ENCODE measurements around the gene GMDS. TPM values are rescaled to one million over a fixed set of nuclear protein-coding genes. Genes with fewer than 3 reads are reported as not detected.

Gene GMDS
- total RNA-seq, 1 experiment from 2014 or later = 31.1 TPM

DNA sequence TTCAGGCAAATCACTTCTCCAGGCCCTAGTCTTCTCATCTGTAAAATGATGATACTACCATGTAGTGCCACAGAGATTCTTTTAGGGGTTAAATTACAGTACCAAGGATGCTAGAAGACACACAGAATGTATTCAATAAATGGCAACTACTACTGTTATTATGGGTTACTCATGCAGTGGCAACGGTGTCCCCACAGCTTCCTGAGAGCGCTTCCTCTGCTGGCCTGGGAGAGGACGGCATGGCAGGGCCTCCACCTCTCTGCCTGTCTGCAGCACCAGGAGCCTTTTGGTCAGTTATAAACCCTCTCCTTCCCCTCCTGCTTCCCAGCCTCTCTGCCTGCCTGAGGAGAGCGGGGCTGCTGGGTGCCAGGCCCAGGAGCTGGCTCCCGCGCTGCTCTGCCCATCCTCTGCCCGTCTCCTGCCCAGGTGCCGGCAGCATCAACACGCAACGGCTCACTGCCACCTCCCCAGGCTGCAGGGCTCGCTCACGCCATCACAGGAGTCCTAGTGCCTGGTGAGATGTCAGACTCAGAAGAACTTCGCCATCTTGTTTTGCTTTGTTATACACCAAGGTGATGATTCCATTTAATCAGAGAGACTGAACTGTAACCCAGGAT is 465.0 kb downstream of the GMDS start:
- no TSS peak for BruUV-seq (replicated peaks)
- ChIA-PET CTCF (no interaction called here), POLR2A (no interaction called here)
- H3K4me1 Mint-ChIP-seq (ENCODE audit: low read depth, unreplicated experiment) = no peaks in the 10 kb centered on the region
- no peak overlapping the region for H3K27ac Mint-ChIP-seq (ENCODE audit: unreplicated experiment)
- Histone ChIP-seq H3K4me1 (no peaks in the 10 kb centered on the region), H3K9me3 (no peaks in the 10 kb centered on the region), H3K27me3 (replicated peaks; ENCODE audit: control insufficient read depth, insufficient read depth, low read length) (no peaks in the 10 kb centered on the region), H3K4me3 (ENCODE audit: low read depth, low read length) (no peak overlapping the region), H3K36me3 (ENCODE audit: control insufficient read depth, insufficient read depth, low read length) (no peaks in the 10 kb centered on the region)
- DNase-seq = no peak
- H3K36me3 Mint-ChIP-seq (ENCODE audit: insufficient read depth, unreplicated experiment) = no peaks in the 10 kb centered on the region
- no peak overlapping the region for H3K4me3 Mint-ChIP-seq (ENCODE audit: unreplicated experiment)
- TF ChIP-seq, protein P1, sequence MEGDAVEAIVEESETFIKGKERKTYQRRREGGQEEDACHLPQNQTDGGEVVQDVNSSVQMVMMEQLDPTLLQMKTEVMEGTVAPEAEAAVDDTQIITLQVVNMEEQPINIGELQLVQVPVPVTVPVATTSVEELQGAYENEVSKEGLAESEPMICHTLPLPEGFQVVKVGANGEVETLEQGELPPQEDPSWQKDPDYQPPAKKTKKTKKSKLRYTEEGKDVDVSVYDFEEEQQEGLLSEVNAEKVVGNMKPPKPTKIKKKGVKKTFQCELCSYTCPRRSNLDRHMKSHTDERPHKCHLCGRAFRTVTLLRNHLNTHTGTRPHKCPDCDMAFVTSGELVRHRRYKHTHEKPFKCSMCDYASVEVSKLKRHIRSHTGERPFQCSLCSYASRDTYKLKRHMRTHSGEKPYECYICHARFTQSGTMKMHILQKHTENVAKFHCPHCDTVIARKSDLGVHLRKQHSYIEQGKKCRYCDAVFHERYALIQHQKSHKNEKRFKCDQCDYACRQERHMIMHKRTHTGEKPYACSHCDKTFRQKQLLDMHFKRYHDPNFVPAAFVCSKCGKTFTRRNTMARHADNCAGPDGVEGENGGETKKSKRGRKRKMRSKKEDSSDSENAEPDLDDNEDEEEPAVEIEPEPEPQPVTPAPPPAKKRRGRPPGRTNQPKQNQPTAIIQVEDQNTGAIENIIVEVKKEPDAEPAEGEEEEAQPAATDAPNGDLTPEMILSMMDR (IDR thresholded peaks at IDR 0.05; ENCODE audit: insufficient read depth in 1 of 2, low read depth in 1 of 2, low read length in 1 of 2, severe bottlenecking in 1 of 2, unreplicated experiment in 1 of 2) = no peak
- H3K27me3 Mint-ChIP-seq (ENCODE audit: insufficient read depth, unreplicated experiment) = no peaks in the 10 kb centered on the region
- H3K9me3 Mint-ChIP-seq (ENCODE audit: unreplicated experiment) = no peaks in the 10 kb centered on the region
- intact Hi-C loops (cut with micrococcal nuclease; ENCODE audit: unreplicated experiment) = no loop called here

- intact Hi-C loops (cut with micrococcal nuclease; ENCODE audit: unreplicated experiment) = no loop called here
- H3K4me3 ChIP-seq (ENCODE audit: low read depth, low read length) = no peak overlapping the region
- POLR2A ChIA-PET = no interaction called here
- Mint-ChIP-seq H3K27ac (ENCODE audit: unreplicated experiment) (no peak overlapping the region), H3K36me3 (ENCODE audit: insufficient read depth, unreplicated experiment) (no peaks in the 10 kb centered on the region), H3K27me3 (ENCODE audit: insufficient read depth, unreplicated experiment) (no peaks in the 10 kb centered on the region), H3K4me1 (ENCODE audit: low read depth, unreplicated experiment) (no peaks in the 10 kb centered on the region), H3K9me3 (ENCODE audit: unreplicated experiment) (no peaks in the 10 kb centered on the region), H3K4me3 (ENCODE audit: unreplicated experiment) (no peak overlapping the region)
- no TSS peak for BruUV-seq (replicated peaks)
- DNase-seq = no peak
- H3K4me1 ChIP-seq = no peaks in the 10 kb centered on the region
- no peaks in the 10 kb centered on the region for H3K36me3 ChIP-seq (ENCODE audit: control insufficient read depth, insufficient read depth, low read length)
- CTCF ChIA-PET = no interaction called here
- TF ChIP-seq, protein P1 (IDR thresholded peaks at IDR 0.05; ENCODE audit: insufficient read depth in 1 of 2, low read depth in 1 of 2, low read length in 1 of 2, severe bottlenecking in 1 of 2, unreplicated experiment in 1 of 2) = no peak
- H3K27me3 ChIP-seq (replicated peaks; ENCODE audit: control insufficient read depth, insufficient read depth, low read length) = no peaks in the 10 kb centered on the region
- H3K9me3 ChIP-seq = no peaks in the 10 kb centered on the region
Measured at GRCh38 chr6:1778686-1779235, 466.6 kb downstream of the GMDS start.

GRCh38 chr6:1777921-1778685 is 467.3 kb downstream of the GMDS start:
- H3K36me3 ChIP-seq (ENCODE audit: control insufficient read depth, insufficient read depth, low read length) = no peaks in the 10 kb centered on the region
- BruUV-seq (replicated peaks) = no TSS peak
- no peak overlapping the region for H3K4me3 ChIP-seq (ENCODE audit: low read depth, low read length)
- no peak for DNase-seq
- no peaks in the 10 kb centered on the region for H3K9me3 ChIP-seq
- H3K27me3 ChIP-seq (replicated peaks; ENCODE audit: control insufficient read depth, insufficient read depth, low read length) = no peaks in the 10 kb centered on the region
- POLR2A ChIA-PET = no interaction called here
- TF ChIP-seq, protein P1 (IDR thresholded peaks at IDR 0.05; ENCODE audit: insufficient read depth in 1 of 2, low read depth in 1 of 2, low read length in 1 of 2, severe bottlenecking in 1 of 2, unreplicated experiment in 1 of 2) = no peak
- Mint-ChIP-seq H3K27me3 (ENCODE audit: insufficient read depth, unreplicated experiment) (no peaks in the 10 kb centered on the region), H3K4me3 (ENCODE audit: unreplicated experiment) (no peak overlapping the region), H3K36me3 (ENCODE audit: insufficient read depth, unreplicated experiment) (no peaks in the 10 kb centered on the region), H3K27ac (ENCODE audit: unreplicated experiment) (no peak overlapping the region), H3K9me3 (ENCODE audit: unreplicated experiment) (no peaks in the 10 kb centered on the region), H3K4me1 (ENCODE audit: low read depth, unreplicated experiment) (no peaks in the 10 kb centered on the region)
- intact Hi-C loops (cut with micrococcal nuclease; ENCODE audit: unreplicated experiment) = no loop called here
- CTCF ChIA-PET = no interaction called here
- H3K4me1 ChIP-seq = no peaks in the 10 kb centered on the region

All from Caco-2 (cell line).